Stimulated activated CD4-positive, alpha-beta T cell treated with anti-CD3 and anti-CD28 coated beads, Interleukin-4, amount 100 ng/mL, for 24 hours (primary cell): ENCODE data around the gene FLII.
"Not testable (repeated sequence)": the region's sequence is repeated elsewhere in the genome, so short reads cannot be mapped to it uniquely, and the experiment has no call there.

ENCODE experiments used
- DNase-seq: peaks from one replicate; pipeline ENCODE4 v3.0.0-alpha.2; 2020

The FLII gene

DNA sequence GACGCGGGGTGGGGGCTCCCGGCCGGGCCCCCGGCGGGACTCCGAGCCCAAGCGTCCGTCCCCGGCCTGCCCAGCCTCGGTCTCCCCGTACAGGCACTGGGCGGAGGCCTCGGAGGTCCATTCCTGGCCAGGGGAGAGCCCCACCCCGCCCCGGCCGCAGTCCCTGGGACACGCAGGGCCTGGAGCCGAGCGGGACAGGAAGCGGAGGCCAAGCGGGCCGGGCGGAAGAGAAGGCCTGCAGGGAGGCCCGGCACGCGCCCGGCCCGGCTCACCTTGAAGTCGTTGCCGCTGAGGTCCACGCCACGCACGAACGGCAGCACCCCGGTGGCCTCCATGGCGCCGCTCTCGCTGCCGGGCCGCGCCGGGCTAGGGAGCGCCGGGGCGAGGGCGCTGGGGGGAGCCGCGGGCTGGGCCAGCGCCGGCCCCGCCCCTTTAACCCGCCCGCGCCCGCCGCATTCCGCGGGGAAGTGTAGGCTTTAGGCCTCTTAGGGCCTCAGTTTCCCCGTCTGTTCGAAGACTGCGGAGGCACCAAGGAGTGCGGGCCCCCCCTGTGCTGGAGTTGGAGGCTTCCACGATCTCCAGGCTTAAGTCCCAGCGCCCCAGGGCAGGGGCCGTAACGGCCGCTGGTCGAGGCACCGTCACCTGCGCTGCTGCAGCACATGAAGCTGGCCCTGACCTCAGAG lies at the start of gene FLII:
Gene FLII, minus strand, starts transcription at position 383 of the 683 bp plus-strand sequence. Its CDS starts 48 bp downstream, at position 335.
- peak; percentile 53 for DNase-seq

DNA sequence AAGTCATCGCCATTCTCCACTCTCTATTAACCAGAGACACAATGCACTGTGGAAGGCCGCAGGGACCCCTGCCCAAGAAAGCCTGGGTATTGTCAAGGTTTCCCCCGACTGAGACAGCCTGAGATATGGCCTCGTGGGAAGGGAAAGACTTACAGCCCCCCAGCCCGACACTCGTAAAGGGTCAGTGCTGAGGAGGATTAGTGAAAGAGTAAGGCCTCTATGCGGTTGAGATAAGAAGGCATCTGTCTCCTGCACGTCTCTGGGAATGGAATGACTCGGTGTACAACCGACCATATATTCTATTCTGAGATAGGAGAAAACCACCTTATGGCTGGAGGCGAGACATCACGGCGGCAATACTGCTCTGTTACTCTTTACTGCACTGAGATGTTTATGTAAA lies 44.7 kb upstream of the FLII start:
- not testable (repeated sequence) for DNase-seq

DNA sequence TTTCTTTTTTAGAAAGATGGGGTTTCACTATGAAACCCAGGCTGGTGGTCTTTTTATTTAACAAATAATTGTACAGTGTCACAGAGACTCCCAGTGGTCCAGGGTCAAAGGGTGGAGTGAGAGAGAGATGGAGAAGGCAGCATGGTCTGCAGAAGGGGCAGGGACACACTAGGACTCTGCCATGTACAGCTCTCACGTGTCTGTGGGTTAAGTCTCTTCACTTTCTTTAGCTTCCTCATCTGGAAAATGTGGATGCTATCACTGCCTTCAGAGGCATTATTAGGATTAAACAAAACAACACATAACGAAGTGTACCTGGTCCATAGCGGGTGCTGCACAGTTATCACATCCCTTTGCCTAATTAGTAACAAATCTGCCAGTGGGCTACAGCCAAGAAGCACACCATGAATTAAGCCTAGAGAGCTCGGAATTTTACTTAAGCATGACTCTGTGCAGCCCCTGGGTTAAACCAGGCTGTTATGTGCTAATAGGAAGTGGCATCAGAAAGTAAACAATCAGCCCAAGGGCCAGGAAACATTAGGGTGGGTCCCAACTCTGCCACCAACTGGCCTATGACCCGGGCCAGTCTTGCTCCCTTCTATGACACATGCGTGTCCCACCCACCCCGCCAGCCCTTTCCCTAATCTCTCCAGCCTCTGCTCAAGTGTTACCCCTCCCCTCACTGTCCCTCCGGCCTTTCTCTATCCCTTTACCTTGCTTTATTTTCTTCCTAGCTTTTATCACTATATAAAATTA lies 42.4 kb upstream of the FLII start:
- DNase-seq: no peak

DNA sequence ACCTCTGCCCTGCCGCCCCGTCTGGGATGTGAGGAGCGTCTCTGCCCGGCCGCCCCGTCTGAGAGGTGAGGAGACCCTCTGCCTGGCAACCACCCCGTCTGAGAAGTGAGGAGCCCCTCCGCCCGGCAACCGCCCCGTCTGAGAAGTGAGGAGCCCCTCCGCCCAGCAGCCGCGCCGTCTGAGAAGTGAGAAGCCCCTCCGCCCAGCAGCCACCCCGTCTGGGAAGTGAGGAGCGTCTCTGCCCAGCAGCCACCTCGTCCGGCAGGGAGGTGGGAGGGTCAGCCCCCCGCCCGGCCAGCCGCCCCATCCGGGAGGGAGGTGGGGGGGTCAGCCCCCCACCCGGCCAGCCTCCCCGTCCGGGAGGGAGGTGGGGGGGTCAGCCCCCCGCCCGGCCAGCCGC lies 39.5 kb upstream of the FLII start:
- DNase-seq: not testable (repeated sequence)

DNA sequence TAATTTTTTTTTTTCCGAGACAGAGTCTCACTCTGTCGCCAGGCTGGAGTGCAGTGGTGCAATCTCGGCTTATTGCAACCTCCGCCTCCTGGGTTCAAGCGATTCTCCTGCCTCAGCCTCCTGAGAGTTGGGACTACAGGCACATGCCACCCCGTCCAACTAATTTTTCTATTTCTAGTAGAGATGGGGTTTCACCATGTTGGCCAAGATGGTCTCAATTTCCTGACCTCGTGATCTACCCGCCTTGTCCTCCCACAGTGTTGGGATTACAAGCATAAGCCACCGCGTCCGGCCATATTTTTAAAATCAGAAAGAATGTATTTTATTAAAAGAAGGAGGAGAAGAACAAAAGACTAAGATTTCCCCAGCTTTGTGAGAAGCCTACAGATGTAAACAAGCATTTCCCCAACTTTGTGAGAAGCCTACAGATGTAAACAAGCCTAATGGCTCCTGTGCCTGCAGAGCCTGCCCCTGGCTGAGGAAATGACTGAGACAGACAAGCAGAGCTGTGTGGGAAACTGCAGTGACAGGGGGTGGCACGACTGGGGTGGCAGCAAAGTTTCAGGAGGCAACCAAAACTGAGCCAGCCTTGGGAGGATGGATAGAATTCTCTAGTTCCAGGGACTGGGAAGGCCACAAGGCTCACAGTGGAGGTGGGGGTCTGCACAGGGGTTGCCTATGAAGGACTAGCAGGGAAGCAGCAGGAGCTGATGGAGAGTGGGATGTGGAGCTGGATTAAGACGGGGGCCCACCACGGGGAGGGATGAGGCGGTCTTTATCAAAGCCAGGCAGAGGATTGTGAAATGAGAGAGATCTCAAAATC lies 33.4 kb upstream of the FLII start:
- DNase-seq: no peak

DNA sequence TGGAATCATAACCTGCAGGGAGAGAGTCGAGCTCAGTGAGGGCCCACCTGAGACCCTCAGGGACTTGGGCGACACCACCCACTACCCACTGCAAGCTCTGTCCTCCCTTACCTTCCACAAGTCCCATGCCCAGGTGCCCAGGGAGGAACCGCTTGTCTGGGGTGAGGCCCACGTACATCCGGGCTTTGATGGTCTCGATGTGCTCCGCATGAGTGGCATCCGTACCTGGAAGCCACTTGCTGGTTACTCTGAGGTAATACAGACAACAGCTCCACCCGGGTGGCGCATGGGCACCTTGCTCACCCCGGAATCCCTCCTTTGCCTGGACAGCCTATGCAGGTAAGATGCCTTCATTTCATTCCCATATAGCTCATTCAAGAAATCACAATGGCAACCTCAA lies 26.8 kb upstream of the FLII start:
- no peak for DNase-seq

DNA sequence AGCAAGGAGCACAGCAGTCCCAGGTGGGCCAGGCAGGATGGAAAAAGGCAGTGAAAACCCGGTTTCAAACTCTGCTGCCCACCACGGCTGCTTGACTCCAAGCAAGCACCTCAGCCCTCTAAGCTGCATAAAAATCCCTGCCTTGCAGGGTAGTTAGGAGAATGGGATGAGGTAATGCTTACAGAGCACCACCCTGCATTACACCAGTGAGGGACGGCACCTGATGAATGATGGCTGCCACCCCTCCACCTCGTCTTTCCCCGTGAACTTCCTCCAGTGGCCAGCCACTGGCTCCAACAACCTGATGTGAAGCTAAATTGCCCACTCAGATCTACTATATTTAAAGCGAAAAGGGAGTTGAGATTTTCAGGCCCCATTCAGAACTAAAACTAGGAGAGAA lies 23.2 kb upstream of the FLII start:
- DNase-seq: no peak

DNA sequence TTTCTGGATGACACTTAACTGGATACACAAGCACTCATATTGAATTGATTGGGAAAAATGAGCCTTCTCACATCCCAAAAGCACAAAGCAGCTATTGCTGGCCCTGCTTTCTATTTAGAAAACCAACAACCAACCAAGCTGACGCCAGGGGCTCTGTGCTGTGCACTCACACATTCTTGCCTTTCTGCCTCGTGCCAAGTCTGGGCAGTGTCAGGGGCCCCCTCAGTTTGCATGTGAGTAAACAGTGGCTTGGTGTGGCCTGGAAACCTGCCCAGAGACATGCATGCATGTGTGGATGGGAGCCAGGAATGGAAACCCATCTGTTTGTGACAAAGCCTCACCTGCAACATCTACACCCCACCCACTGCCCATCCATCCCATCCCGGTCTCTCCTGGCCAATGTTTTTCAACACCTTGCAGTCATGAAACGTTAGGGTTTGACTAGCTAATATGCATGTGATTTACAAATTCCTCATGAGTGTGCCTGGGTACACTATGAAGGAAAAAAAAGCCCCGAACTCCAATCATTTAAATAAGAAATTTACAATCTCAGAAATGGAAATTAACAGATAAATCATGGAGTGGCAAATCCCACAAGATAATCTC lies 22.3 kb upstream of the FLII start:
- DNase-seq: no peak

DNA sequence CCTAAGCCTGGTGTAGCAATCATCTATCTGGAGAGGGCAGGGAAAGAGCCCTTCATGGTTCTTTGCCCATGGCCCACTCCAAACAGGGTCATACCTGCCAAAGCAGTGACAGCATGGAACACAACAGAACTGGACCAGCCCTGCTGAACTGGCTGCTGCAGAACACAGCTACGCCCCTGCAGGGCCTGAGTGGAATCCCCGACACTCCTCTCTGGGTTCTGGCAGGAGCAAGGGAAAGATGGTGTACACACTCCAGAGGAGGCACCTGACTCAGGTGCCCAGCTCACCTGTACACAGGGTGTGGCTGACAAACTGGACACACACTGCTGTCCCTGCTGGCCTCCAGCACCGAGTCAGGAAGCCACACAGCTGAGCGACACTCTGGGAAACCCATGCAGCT lies 21.7 kb upstream of the FLII start:
- DNase-seq: no peak

DNA sequence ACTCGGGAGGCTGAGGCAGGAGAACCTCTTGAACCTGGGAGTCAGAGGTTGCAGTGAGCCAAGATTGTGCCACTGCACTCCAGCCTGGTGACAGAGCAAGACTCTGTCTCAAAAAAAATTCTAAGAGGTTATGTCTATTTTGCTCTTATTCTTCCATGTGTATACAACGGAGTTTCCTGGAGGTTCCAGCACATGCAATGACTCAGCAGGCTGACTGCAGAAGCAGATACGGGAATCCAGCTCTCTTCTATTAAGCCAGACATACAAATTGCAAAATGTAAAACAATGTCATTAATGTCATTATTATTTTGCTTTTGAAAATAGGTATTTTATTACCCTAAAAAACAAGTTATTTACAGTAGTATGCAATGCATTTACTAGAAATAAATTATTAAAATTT lies 20.3 kb upstream of the FLII start:
- no peak for DNase-seq

DNA sequence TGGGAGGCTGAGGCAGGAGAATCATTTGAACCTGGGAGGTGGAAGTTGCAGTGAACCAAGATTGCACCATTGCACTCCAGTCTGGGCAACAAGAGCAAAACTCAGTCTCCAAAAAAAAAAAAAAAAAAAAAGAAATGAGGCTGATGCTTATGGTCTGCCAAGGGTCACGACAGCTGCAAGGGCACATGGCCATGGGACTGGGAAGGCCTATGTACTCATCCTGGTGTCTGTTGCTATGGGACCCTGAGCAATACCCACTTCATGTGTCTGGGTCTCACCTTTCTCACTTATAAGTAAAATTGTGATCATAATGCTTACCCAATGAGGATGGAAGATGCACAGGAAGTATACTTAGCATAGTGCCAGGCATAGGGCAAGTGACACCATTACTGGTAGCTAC lies 18.5 kb upstream of the FLII start:
- no peak for DNase-seq

DNA sequence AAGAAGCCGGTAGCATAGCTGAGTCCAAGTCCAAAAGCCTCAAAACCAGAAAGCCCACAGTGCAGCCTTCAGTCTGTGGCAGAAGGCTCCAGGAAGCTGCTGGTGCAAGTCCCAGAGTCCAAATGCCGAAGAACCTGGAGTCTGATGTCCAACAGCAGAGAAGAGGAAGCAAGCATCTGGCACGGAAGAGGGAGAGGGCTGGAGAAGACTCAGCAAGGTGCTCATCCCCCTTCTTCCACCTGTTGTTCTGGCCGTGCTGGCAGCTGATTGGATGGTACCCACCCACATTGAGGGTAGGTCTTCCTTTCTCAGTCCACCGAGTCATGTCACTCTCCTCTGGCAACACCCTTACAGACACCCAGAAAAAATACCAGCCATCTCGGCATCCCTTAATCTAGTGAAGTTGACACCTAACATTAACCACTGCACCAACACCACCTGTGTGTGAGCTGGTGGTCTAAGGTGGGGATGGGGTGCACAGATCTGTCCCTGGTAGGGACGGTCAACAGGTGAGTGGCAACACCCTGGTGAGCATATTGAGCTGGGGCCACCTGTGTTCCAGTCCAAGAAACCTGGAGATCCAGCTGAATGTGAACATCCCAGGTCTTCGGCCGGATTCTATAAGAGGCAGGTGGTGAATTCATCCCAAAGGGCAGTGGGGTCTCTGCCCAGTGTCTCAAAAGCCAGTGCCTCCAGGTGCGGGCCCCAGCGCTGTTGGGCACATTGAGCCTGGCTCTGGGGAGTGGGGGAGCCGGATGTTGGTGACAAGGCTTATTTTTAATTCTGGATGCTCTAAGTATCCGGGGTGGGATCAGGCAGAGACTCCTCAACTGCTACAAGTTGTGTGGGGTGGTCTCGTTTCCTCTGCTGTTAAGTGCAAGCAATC lies 11.8 kb upstream of the FLII start:
- DNase-seq: no peak

DNA sequence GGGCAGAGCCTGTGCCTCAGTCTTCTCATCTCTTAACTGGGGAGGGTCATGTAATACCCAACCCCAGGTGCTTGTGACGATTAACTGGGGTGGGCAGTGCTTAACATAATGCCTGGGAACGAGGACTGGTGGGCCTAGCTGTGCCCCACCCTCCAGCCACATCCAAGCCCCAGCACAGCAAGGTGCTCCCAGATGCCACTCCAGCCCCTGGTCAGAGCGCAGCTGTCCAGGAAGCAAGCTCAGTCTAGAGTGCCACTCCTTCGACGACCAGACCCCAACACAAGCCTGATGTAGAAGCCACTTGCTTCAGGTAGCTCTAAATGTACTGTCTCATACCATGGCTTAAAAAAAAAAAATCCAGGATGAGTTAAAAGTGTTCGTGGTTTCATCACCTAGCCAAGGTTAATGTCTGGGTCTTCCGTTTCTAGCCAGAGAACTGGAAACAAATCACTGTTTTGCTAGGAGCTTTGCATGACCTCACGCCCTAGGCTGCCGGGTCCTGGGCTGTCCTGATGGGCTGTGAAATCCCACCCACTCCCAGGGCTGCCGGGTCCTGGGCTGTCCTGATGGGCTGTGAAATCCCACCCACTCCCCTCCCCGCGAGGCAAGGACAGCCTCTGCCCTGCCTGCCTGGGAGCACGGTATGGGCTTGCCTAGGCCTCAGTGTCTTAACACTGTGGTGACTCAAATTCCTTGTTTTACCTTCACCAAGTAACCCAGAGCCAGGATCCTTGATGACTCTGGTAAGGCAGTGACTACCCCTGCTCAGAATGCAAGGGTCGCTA lies 9.6 kb upstream of the FLII start:
- no peak for DNase-seq

DNA sequence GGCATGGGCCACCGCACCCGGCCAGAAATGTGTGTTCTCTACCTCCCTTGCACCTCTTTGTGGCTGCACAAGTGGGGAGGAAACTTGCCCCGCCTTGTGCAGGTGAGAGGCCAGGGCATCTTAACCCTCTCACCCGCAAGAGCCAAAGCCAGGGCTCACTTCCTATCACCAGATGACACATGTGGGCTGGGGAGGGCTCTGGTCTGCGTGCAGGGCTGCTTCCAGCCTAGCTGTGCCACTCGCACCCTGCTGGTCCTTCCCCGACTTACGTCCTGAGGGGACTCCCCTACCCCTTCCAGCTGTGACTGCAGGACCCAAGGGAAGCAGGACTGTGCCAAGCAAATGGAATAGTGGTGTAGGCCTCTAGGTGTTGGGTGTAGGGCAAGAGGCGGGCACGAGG lies 8.8 kb upstream of the FLII start:
- DNase-seq: no peak

DNA sequence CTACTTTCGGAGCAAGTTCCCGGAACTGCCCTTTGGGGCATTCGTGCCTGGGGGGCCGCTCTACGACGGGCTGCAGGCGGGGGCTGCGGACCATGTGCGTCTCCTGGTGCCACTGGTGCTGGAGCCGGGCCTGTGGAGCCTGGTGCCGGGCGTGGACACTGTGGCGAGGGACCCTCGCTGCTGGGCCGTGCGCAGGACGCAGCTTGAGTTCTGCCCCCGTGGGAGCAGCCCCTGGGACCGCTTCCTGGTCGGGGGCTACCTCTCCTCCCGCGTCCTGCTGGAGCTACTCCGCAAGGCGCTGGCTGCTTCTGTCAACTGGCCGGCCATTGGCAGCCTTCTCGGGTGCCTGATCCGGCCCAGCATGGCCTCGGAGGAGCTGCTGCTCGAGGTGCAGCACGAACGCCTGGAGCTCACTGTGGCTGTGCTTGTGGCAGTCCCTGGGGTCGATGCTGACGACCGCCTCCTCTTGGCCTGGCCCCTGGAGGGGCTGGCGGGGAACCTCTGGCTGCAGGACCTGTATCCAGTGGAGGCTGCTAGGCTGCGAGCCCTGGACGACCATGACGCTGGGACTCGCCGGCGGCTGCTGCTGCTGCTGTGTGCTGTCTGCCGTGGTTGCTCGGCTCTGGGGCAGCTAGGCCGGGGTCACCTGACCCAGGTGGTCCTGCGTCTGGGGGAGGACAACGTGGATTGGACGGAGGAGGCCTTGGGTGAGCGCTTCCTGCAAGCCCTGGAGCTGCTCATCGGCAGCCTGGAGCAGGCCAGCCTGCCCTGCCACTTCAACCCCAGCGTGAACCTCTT lies 5.5 kb upstream of the FLII start:
- no peak for DNase-seq

DNA sequence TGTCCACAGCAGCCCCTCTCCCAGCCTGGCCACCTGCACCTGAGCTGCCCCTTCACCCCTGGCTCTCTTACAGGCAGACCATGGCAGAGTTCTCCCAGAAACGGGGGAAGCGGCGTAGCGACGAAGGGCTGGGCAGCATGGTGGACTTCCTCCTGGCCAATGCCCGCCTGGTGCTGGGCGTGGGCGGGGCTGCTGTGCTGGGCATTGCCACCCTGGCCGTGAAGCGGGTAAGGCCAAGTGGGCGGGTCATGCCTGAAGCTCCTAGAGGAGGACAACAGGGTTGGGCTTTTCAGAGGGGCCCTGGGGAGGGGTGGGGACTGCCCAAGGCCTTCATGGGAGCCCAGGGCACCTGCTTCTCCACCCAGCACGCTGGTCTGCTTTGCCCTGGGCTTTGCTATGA lies 4.1 kb upstream of the FLII start:
- no peak for DNase-seq

DNA sequence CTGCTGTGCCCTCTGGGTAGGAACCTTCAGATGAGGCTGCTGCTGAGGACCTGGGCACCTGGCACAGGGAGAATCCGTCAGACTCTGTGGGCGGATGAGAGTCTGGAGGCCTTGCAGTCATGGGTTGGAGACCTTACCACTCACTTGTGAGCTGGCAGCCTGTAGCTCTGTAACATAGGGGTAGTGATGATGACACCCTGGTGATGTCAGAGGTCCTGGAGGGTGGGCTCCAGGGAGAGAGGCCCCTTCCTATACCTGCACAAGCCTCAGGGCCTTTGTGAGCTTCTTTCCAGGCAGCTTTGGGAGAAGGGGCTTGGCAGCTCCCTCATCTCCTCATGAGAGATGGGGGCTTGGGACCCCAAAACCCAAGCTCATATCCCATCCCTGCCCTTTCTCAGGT lies 3.6 kb upstream of the FLII start:
- no peak for DNase-seq

DNA sequence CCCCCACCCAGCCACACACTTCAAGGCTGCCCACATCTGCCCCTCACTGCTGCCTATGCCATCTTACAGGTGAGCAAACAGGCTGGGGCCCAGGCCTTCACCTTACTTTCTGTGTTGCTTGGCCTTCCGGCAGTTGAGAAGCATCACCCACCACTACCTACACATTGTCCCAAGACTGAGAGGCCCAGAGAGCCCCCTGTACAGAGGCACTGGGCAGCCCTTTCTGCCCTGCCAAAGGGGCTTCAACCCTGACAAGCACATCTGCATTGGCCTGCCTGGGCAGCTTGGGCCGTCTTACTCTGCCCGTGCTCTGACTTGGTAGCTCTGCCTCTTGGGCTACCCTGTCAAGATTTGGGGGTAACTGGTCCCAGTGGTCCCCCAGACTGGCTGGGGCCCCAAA lies 3.1 kb upstream of the FLII start:
- no peak for DNase-seq

DNA sequence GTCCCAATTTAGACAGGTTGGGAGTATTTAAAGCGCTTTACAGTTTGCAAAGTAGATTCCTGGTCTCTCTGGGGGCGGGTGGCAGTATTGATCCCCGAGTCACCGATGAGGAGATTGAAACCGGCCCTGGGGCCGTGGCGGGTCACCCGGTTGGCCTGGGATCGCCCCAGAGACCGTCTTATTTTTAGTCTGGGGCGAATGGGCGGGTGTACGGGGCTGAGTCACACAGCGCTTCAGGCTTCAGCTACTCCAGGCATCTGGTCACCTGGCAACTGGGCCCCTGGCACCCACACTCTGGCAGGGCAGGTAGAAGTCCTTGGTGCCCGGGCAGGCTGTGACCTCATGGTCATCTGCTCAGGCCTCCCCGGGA lies 2.6 kb upstream of the FLII start:
- peak; percentile 41 for DNase-seq

DNA sequence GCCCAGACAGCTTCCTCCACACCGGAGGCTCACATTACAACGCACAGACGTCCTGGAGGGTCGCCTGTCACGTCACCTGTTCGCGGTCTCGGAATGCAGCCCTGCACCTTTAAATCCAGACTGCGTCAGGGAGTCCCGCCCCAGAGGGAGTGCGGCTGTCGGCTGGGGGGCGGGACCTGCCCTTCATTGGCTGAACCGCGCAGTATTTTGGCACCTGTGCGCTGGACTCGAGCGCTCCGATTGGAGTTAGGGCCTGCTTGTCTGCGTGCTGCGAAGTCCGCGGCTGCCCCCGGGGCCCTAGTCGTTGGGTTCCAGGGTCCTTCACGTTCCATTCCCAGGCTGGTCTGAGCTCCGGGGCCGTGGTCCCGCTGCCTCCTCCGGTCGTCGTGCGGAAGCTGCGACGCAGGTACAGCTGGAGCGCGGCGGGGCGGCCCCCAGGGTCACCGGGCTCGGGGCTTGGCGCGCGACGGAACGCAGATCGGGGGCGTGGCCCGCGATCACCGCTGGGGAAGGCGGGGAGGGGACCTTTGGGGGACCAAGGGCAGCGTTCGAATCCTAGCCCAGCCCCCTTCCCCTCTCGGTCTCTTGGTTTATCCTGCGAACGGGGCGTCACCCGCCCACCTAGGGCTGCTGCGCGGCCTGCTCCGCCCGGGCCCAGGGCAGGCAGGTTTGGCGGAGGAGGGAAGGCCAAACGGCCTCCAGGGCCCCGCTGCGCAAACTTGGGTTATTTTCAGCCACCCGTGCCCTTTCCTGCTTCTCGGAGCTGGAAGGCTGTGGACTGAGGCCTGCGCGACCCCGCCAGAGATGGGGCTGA lies 2.0 kb upstream of the FLII start, which contains the start of gene MIEF2:
Gene MIEF2, plus strand, starts transcription at position 331 of the 814 bp plus-strand sequence. CDS start 2,059 bp downstream, outside the sequence.
- DNase-seq: peak; percentile 95
